BLaER1 (cell line): Measurements from ENCODE around the gene SLCO3A1.

Experiments
- H3K27ac ChIP-seq: shearing (Covaris generic); formaldehyde crosslinking; 2 replicates; pipeline ENCODE4 v1.8.1; 2022
- H3K27me3 ChIP-seq: shearing (Covaris generic); formaldehyde crosslinking; 2 replicates; pipeline ENCODE4 v1.8.1; 2022
- H3K36me3 ChIP-seq: shearing (Covaris generic); formaldehyde crosslinking; 2 replicates; pipeline ENCODE4 v1.8.1; 2022
- H3K4me1 ChIP-seq: shearing (Covaris generic); formaldehyde crosslinking; 2 replicates; pipeline ENCODE4 v1.8.1; 2022
- H3K4me2 ChIP-seq: shearing (Covaris generic); formaldehyde crosslinking; 2 replicates; pipeline ENCODE4 v1.8.1; 2022
- H3K4me3 ChIP-seq: shearing (Covaris generic); formaldehyde crosslinking; 2 replicates; pipeline ENCODE4 v1.8.1; 2022
- H3K9ac ChIP-seq: shearing (Covaris generic); formaldehyde crosslinking; 2 replicates; pipeline ENCODE4 v1.8.1; 2022
- H3K9me3 ChIP-seq: shearing (Covaris generic); formaldehyde crosslinking; 2 replicates; pipeline ENCODE4 v1.8.1; 2022
- H4K20me1 ChIP-seq: shearing (Covaris generic); formaldehyde crosslinking; 2 replicates; pipeline ENCODE4 v1.8.1; 2022
- Cebpa-rat ChIP-seq: shearing (Covaris generic); IDR thresholded peaks from 2 replicates; pipeline ENCODE4 v1.8.1; 2022

SLCO3A1 gene

GRCh38 chr15:92153620-92154019, 300.1 kb downstream of the SLCO3A1 start:
- H3K27me3 ChIP-seq: no peaks in the 10 kb centered on the region
- no peak overlapping the region for H3K9ac ChIP-seq
- no peak overlapping the region for H3K4me3 ChIP-seq
- H3K4me2 ChIP-seq: no peak overlapping the region
- TF ChIP-seq Cebpa-rat: no peak
- no peaks in the 10 kb centered on the region for H3K9me3 ChIP-seq
- H3K36me3 ChIP-seq: no peaks in the 10 kb centered on the region
- no peaks in the 10 kb centered on the region for H4K20me1 ChIP-seq
- no peak overlapping the region for H3K27ac ChIP-seq
- H3K4me1 ChIP-seq: no peaks in the 10 kb centered on the region

DNA sequence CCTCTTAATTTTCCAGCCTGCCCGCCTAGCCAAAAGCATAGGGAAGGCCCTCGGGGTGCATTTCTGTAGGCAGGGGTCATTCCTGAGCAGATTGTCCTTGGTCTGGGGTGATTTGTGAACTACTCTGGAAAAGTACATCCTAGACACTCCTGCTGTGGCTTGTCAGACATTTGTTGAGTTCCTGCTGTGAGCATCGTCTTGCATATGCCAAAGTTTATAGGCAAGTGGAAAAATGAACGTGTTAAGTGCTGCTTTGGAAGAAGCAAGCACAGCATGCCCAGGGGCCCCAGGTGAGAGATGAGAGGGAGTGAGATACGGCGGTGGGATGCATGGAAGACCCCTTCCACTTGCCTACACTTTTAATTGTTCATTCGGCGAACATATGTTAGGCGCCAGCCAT, 302.4 kb downstream of the SLCO3A1 start:
- 0 out of 2 replicates have a peak overlapping the region, but pooled peaks have one; percentile 2 for H3K4me2 ChIP-seq
- H3K9ac ChIP-seq: no peak overlapping the region
- H3K4me1 ChIP-seq: peaks cover 1% of the 10 kb centered on the region; the same call in 1 of the 2 replicates
- no peak overlapping the region for H3K27ac ChIP-seq
- TF ChIP-seq Cebpa-rat: no peak
- no peak overlapping the region for H3K4me3 ChIP-seq
- no peaks in the 10 kb centered on the region for H3K36me3 ChIP-seq
- H4K20me1 ChIP-seq: no peaks in the 10 kb centered on the region
- H3K27me3 ChIP-seq: no peaks in the 10 kb centered on the region
- no peaks in the 10 kb centered on the region for H3K9me3 ChIP-seq

- Histone ChIP-seq H3K9me3 (no peaks in the 10 kb centered on the region), H3K4me3 (no peak overlapping the region), H3K4me2 (no peak overlapping the region), H3K27ac (no peak overlapping the region), H4K20me1 (no peaks in the 10 kb centered on the region), H3K27me3 (no peaks in the 10 kb centered on the region), H3K36me3 (no peaks in the 10 kb centered on the region), H3K9ac (no peak overlapping the region), H3K4me1 (peaks cover 5% of the 10 kb centered on the region; the same call in 1 of the 2 replicates)
- no peak for TF ChIP-seq Cebpa-rat
Observed at GRCh38 chr15:92157666-92158298, 304.3 kb downstream of the SLCO3A1 start.

GRCh38 chr15:92158426-92158825, 304.9 kb downstream of the SLCO3A1 start:
- Histone ChIP-seq H3K4me3 (no peak overlapping the region), H3K4me1 (peaks cover 9% of the 10 kb centered on the region), H3K9me3 (no peaks in the 10 kb centered on the region), H3K27me3 (no peaks in the 10 kb centered on the region), H3K36me3 (no peaks in the 10 kb centered on the region), H3K27ac (no peak overlapping the region), H3K9ac (no peak overlapping the region), H3K4me2 (no peak overlapping the region), H4K20me1 (no peaks in the 10 kb centered on the region)
- no peak for TF ChIP-seq Cebpa-rat

GRCh38 chr15:92159481-92159880, 306.0 kb downstream of the SLCO3A1 start:
- no peaks in the 10 kb centered on the region for H4K20me1 ChIP-seq
- H3K4me1 ChIP-seq: peaks cover 19% of the 10 kb centered on the region
- no peak for TF ChIP-seq Cebpa-rat
- H3K36me3 ChIP-seq: no peaks in the 10 kb centered on the region
- no peaks in the 10 kb centered on the region for H3K9me3 ChIP-seq
- no peaks in the 10 kb centered on the region for H3K27me3 ChIP-seq
- H3K4me2 ChIP-seq: no peak overlapping the region
- H3K27ac ChIP-seq: no peak overlapping the region
- H3K9ac ChIP-seq: no peak overlapping the region
- no peak overlapping the region for H3K4me3 ChIP-seq

DNA sequence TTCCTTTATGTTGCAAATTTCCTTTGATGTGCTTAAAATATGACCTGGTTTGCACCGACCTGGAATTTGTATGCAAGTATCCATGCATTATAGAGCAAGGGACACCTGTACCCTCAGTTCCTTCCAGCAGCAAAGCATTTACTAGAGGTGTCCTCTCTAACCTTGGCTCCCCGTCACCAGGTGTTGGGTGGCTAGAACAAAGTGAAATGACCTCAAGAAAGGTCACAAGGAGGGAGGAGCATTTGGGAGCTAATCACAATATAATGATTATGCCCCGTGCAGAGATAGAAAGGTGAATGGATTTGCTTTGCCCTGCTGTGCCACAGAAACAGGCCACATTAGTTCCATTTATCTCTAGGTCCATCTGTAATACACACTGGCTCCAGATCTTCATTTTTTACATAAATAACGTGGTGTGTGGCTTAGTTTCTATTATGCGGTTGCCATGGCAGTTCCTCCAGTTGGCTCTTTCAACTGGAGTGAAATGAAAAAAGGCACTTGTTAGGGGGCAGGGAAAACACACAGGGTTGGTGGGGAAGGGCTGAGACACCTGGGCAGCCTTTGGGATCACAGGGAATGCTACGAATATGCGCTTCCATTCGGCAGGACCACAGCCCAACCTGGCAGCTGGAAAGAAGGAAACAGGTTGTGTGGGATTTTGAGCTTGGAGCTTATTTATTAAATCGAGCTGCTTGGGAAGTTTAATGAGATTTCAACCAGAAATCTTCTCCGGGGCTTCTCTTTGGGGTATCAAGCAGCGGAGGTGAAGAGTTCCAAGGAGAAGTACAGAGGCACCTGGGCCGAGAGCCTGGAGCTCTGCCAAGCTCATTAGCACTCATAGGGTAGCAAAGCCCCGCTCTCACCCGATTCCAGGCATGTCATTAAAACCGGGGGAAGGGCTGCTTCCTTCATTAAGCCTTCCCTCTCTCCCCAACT, 306.7 kb downstream of the SLCO3A1 start:
- no peak overlapping the region for H3K4me3 ChIP-seq
- H3K9me3 ChIP-seq: no peaks in the 10 kb centered on the region
- no peaks in the 10 kb centered on the region for H3K27me3 ChIP-seq
- no peaks in the 10 kb centered on the region for H3K36me3 ChIP-seq
- TF ChIP-seq Cebpa-rat: no peak
- H4K20me1 ChIP-seq: no peaks in the 10 kb centered on the region
- H3K9ac ChIP-seq: no peak overlapping the region
- H3K4me1 ChIP-seq: peaks cover 26% of the 10 kb centered on the region
- no peak overlapping the region for H3K27ac ChIP-seq
- no peak overlapping the region for H3K4me2 ChIP-seq

- TF ChIP-seq Cebpa-rat: no peak
- Histone ChIP-seq H3K27me3 (no peaks in the 10 kb centered on the region), H3K9me3 (no peaks in the 10 kb centered on the region), H3K4me3 (no peak overlapping the region), H3K4me2 (no peak overlapping the region), H4K20me1 (no peaks in the 10 kb centered on the region), H3K4me1 (peaks cover 33% of the 10 kb centered on the region), H3K36me3 (no peaks in the 10 kb centered on the region), H3K27ac (no peak overlapping the region), H3K9ac (no peak overlapping the region)
Observed at GRCh38 chr15:92161039-92161670, 307.6 kb downstream of the SLCO3A1 start.

- H3K36me3 ChIP-seq: no peaks in the 10 kb centered on the region
- H3K4me1 ChIP-seq: peaks cover 45% of the 10 kb centered on the region
- no peak overlapping the region for H3K4me2 ChIP-seq
- TF ChIP-seq Cebpa-rat: no peak
- no peaks in the 10 kb centered on the region for H3K9me3 ChIP-seq
- no peak overlapping the region for H3K27ac ChIP-seq
- no peak overlapping the region for H3K4me3 ChIP-seq
- no peak overlapping the region for H3K9ac ChIP-seq
- no peaks in the 10 kb centered on the region for H4K20me1 ChIP-seq
- no peaks in the 10 kb centered on the region for H3K27me3 ChIP-seq
Observed at GRCh38 chr15:92162657-92163056, 309.1 kb downstream of the SLCO3A1 start.

GRCh38 chr15:92163641-92164040, 310.1 kb downstream of the SLCO3A1 start:
- peak overlapping the region; percentile 56 for H3K4me2 ChIP-seq
- H3K4me1 ChIP-seq: peaks cover 45% of the 10 kb centered on the region
- H3K27me3 ChIP-seq: no peaks in the 10 kb centered on the region
- H3K36me3 ChIP-seq: no peaks in the 10 kb centered on the region
- H4K20me1 ChIP-seq: no peaks in the 10 kb centered on the region
- no peaks in the 10 kb centered on the region for H3K9me3 ChIP-seq
- no peak overlapping the region for H3K4me3 ChIP-seq
- no peak overlapping the region for H3K27ac ChIP-seq
- no peak overlapping the region for H3K9ac ChIP-seq
- TF ChIP-seq Cebpa-rat: no peak
